Hypothalamus (tissue), 51 donors: ENCODE data around the gene PHPT1.
"Not testable (repeated sequence)": the region's sequence is repeated elsewhere in the genome, so short reads cannot be mapped to it uniquely, and the experiment has no call there.

Source experiments
- DNase-seq, 51 donors: peaks; one replicate each; lab custom pipeline; 2025; lab: John Stamatoyannopoulos, UW

PHPT1 gene

GRCh38 chr9:136821826-136822544, 27.2 kb upstream of the PHPT1 start:
- no peak for DNase-seq

GRCh38 chr9:136823136-136824046, 25.8 kb upstream of the PHPT1 start:
- peak in 5 of 51 donors; percentile 23 to 35 (median 30) for DNase-seq

- DNase-seq = no peak
Observed at GRCh38 chr9:136824496-136825225, 24.5 kb upstream of the PHPT1 start.

GRCh38 chr9:136825295-136826187, 23.7 kb upstream of the PHPT1 start:
- DNase-seq = no peak

- DNase-seq = no peak
Observed at GRCh38 chr9:136826188-136826541, 23.0 kb upstream of the PHPT1 start.

- DNase-seq = no peak
Observed at GRCh38 chr9:136826703-136827582, 22.3 kb upstream of the PHPT1 start.

- no peak for DNase-seq
Observed at GRCh38 chr9:136827794-136828473, 21.3 kb upstream of the PHPT1 start.

GRCh38 chr9:136828474-136829140, 20.6 kb upstream of the PHPT1 start:
- no peak for DNase-seq

GRCh38 chr9:136829412-136829811, 19.8 kb upstream of the PHPT1 start:
- no peak for DNase-seq

- DNase-seq = no peak
Observed at GRCh38 chr9:136829981-136830885, 19.0 kb upstream of the PHPT1 start.

GRCh38 chr9:136831002-136831719, 18.0 kb upstream of the PHPT1 start:
- no peak for DNase-seq

GRCh38 chr9:136831720-136832104, 17.5 kb upstream of the PHPT1 start:
- no peak for DNase-seq

- no peak for DNase-seq
Observed at GRCh38 chr9:136832581-136832980, 16.6 kb upstream of the PHPT1 start.

- not testable (repeated sequence) for DNase-seq
Observed at GRCh38 chr9:136833381-136834048, 15.7 kb upstream of the PHPT1 start.

GRCh38 chr9:136835162-136835931, 13.9 kb upstream of the PHPT1 start:
- no peak for DNase-seq
